Subcutaneous preadipocyte (primary cell): Measurements from ENCODE around the gene SH3BP5. TPM values are rescaled to one million over a fixed set of nuclear protein-coding genes. Genes with fewer than 3 reads are reported as not detected.

Experiments used
- small RNA-seq: library from RNA; depleted of rRNA; stranded (forward); fragments of <200 nt; gene quantifications from one replicate; pipeline ENCODE3, GENCODE V24; 2012
- total RNA-seq: library from RNA; depleted of rRNA; stranded (reverse); fragments of >200 nt; gene quantifications from 2 replicates; pipeline ENCODE4 v1.2.3, GENCODE V29; 2012

SH3BP5 gene, protein sequence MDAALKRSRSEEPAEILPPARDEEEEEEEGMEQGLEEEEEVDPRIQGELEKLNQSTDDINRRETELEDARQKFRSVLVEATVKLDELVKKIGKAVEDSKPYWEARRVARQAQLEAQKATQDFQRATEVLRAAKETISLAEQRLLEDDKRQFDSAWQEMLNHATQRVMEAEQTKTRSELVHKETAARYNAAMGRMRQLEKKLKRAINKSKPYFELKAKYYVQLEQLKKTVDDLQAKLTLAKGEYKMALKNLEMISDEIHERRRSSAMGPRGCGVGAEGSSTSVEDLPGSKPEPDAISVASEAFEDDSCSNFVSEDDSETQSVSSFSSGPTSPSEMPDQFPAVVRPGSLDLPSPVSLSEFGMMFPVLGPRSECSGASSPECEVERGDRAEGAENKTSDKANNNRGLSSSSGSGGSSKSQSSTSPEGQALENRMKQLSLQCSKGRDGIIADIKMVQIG
- 26.2 and 29.8 TPM in 2 replicates for total RNA-seq

GRCh38 chr3:15332405-15333098 is at the start of gene SH3BP5:
SH3BP5 (minus strand) TSS chr3:15332586; CDS start chr3:15332408, 178 bp downstream.

GRCh38 chr3:15205934-15206661 is 126.3 kb downstream of the SH3BP5 start, which contains the start of gene CAPN7:
CAPN7 (plus strand) TSS chr3:15206246; CDS start chr3:15206496, 250 bp downstream.

Small RNA genes within 50 kb of the gene (small RNA-seq; reads per million reads assigned to genes)
- gene HMGN2P7: not detected
- not detected for gene RNU6-454P

Other genes with a start within 250 kb of the SH3BP5 start
- gene RBSN, start 233.4 kb downstream of the SH3BP5 start, total RNA-seq: 14.3 and 21.1 TPM in 2 replicates
- 30.1 and 41.1 TPM in 2 replicates for gene CAPN7, start 126.3 kb downstream of the SH3BP5 start, total RNA-seq
- 25.0 and 25.4 TPM in 2 replicates for gene METTL6, start 95.0 kb upstream of the SH3BP5 start, total RNA-seq
- 18.2 and 18.4 TPM in 2 replicates for gene EAF1, start 95.0 kb upstream of the SH3BP5 start, total RNA-seq
- 0.37 and 0.98 TPM in 2 replicates for gene COLQ, start 189.1 kb upstream of the SH3BP5 start, total RNA-seq